Left lung (tissue), 10 donors: Measurements from ENCODE around the gene CENPV. TPM values are rescaled to one million over a fixed set of nuclear protein-coding genes. Genes with fewer than 3 reads are reported as not detected.
"Not testable (repeated sequence)": the region's sequence is repeated elsewhere in the genome, so short reads cannot be mapped to it uniquely, and the experiment has no call there.

Experiments
- ATAC-seq: fragments of 200-7000 bp; cut with Tn5 transposase; one replicate; pipeline ENCODE4 v1.9.1; 2020; ENCODE audit warnings: moderate library complexity
- DNase-seq, 4 donors: peaks; one replicate each; pipeline ENCODE4 v3.0.0-alpha.2; 2013 to 2020
- H3K27ac ChIP-seq, 2 donors: fragments of 200-600 bp; sonication (generic) in 1 of 2; one replicate each; pipeline versions ENCODE4 v1.5.0 to v1.8.0; 2020 to 2021
- H3K27me3 ChIP-seq, 2 donors: fragments of 200-600 bp; sonication (generic) in 1 of 2; one replicate each; pipeline versions ENCODE4 v1.5.0 to v1.8.0; 2020 to 2021
- H3K36me3 ChIP-seq, 2 donors: fragments of 200-600 bp; sonication (generic) in 1 of 2; one replicate each; pipeline versions ENCODE4 v1.5.0 to v1.8.0; 2020 to 2021
- H3K4me1 ChIP-seq, 2 donors: fragments of 200-600 bp; one replicate each; pipeline ENCODE4 v1.8.0; 2021
- H3K4me3 ChIP-seq, 2 donors: fragments of 200-600 bp; sonication (generic) in 1 of 2; one replicate each; pipeline versions ENCODE4 v1.5.0 to v1.8.0; 2020 to 2021; ENCODE audit warnings: mild to moderate bottlenecking in 1 of 2
- H3K9me3 ChIP-seq, 2 donors: fragments of 200-600 bp; sonication (generic) in 1 of 2; one replicate each; pipeline versions ENCODE4 v1.5.0 to v1.8.0; 2020 to 2021
- CTCF ChIP-seq, 2 donors: fragments of 200-600 bp; sonication (generic) in 1 of 2; IDR thresholded peaks; one replicate each; pipeline versions ENCODE4 v1.5.0 to v1.8.0; 2021; ENCODE audit warnings: antibody characterized with exemption in 2 of 2
- intact Hi-C, 2 donors: fragments of 100-400 bp; cut with DNase I; formaldehyde crosslinking; loops; one replicate each; pipeline versions ENCODE4 v1.11.2 to v1.14.2; 2022
- polyA plus RNA-seq, 6 donors: library from polyadenylated mRNA; unstranded; fragments of 120-200 nt; gene quantifications; one replicate each; pipeline ENCODE4 v1.2.1, GENCODE V29; 2013; ENCODE audit not compliant: insufficient read length in 6 of 6
- total RNA-seq, 2 donors: library from RNA; stranded (reverse); fragmentation: NEBNext Ultra II Directional; extraction: Animal tissue kit (Norgen Biotek cat#: 25700); gene quantifications; one replicate each; pipeline ENCODE4 v1.2.1, GENCODE V29; 2021
- donor health status: DM: no; HTN: yes; CAD: no.
- donor health status: DM: no; HTN: no; CAD: no.

The CENPV gene
- total and polyA plus RNA-seq, 8 donors, result 11.5 to 92.6 (median 76.4) TPM

GRCh38 chr17:16297367-16298139 is 55.7 kb downstream of the CENPV start:
- no peaks in the 10 kb centered on the region for H3K9me3 ChIP-seq
- intact Hi-C loops, result no loop called here
- peaks cover 0 to 3% of the 10 kb centered on the region in 2 donors for H3K4me1 ChIP-seq
- no peak for TF ChIP-seq CTCF (IDR thresholded peaks at IDR 0.05)
- DNase-seq, result no peak
- H3K27ac ChIP-seq, result no peak overlapping the region
- no peak for ATAC-seq
- H3K27me3 ChIP-seq, result no peaks in the 10 kb centered on the region
- peaks cover 0 to 12% of the 10 kb centered on the region in 2 donors for H3K36me3 ChIP-seq
- no peak overlapping the region for H3K4me3 ChIP-seq

- H3K27ac ChIP-seq, intact Hi-C loops, H3K4me1 ChIP-seq: not testable (repeated sequence)
These were observed 57.2 kb downstream of the CENPV start for GRCh38 chr17:16296072-16296471.

GRCh38 chr17:16294560-16294959 is 58.7 kb downstream of the CENPV start:
- no peak for ATAC-seq
- no peak for TF ChIP-seq CTCF (IDR thresholded peaks at IDR 0.05)
- no peak overlapping the region for H3K4me3 ChIP-seq

More at GRCh38 chr17:16296072-16296471, 57.2 kb downstream of the CENPV start:
- H3K4me3 ChIP-seq, ATAC-seq, H3K27me3 ChIP-seq, H3K9me3 ChIP-seq, H3K36me3 ChIP-seq, DNase-seq: not testable (repeated sequence)

GRCh38 chr17:16293931-16294330 is 59.3 kb downstream of the CENPV start:
- DNase-seq, result no peak
- no peak for TF ChIP-seq CTCF (IDR thresholded peaks at IDR 0.05)
- H3K36me3 ChIP-seq, result no peaks in the 10 kb centered on the region
- no peaks in the 10 kb centered on the region for H3K9me3 ChIP-seq
- H3K27ac ChIP-seq, result no peak overlapping the region
- no peak for ATAC-seq
- H3K27me3 ChIP-seq, result no peaks in the 10 kb centered on the region
- peaks cover 0 to 8% of the 10 kb centered on the region in 2 donors for H3K4me1 ChIP-seq
- intact Hi-C loops, result no loop called here
- H3K4me3 ChIP-seq, result no peak overlapping the region

More at GRCh38 chr17:16294560-16294959, 58.7 kb downstream of the CENPV start:
- Histone ChIP-seq H3K27ac (no peak overlapping the region), H3K9me3 (no peaks in the 10 kb centered on the region), H3K36me3 (no peaks in the 10 kb centered on the region), H3K4me1 (peaks cover 0 to 3% of the 10 kb centered on the region in 2 donors), H3K27me3 (no peaks in the 10 kb centered on the region)
- no peak for DNase-seq
- intact Hi-C loops, result no loop called here

Other genes with a start within 250 kb of the CENPV start
- gene NCOR1, start 137.9 kb downstream of the CENPV start, total RNA-seq, result 100 to 1,000 TPM; 116 to 139 TPM
- 100 to 1,000 TPM; 110 to 129 (median 115) TPM for gene NCOR1, start 137.9 kb downstream of the CENPV start, polyA plus RNA-seq
- 10 to 100 TPM; 15.9 to 27.9 TPM for gene PIGL, start 136.3 kb downstream of the CENPV start, total RNA-seq
- gene PIGL, start 136.3 kb downstream of the CENPV start, polyA plus RNA-seq, result 10 to 100 TPM; 31.3 to 56.0 (median 43.3) TPM
- 1,000 to 10,000 TPM; 1,151 to 1,430 TPM for gene UBB, start 27.6 kb upstream of the CENPV start, total RNA-seq
- 1,000 to 10,000 TPM; 1,641 to 2,150 (median 1,838) TPM for gene UBB, start 27.6 kb upstream of the CENPV start, polyA plus RNA-seq
- gene TRPV2, start 62.1 kb upstream of the CENPV start, total RNA-seq, result 10 to 100 TPM; 58.0 to 97.7 TPM
- 10 to 100 TPM in 4 of 6 donors, 1 to 10 TPM in 2; 9.2 to 15.1 (median 10.7) TPM for gene TRPV2, start 62.1 kb upstream of the CENPV start, polyA plus RNA-seq
- 1 to 10 TPM; 2.9 to 3.8 TPM for gene LRRC75A, start 138.7 kb upstream of the CENPV start, total RNA-seq
- gene LRRC75A, start 138.7 kb upstream of the CENPV start, polyA plus RNA-seq, result 1 to 10 TPM; 4.6 to 7.1 (median 6.4) TPM
- gene ZNF287, start 215.7 kb upstream of the CENPV start, total RNA-seq, result 1 to 10 TPM; 3.4 to 5.9 TPM
- 1 to 10 TPM; 7.5 to 10.0 (median 8.9) TPM for gene ZNF287, start 215.7 kb upstream of the CENPV start, polyA plus RNA-seq